GM12801 (cell line): ENCODE measurements around the gene SP1.

ENCODE experiments used
- TF ChIP-seq, protein P1 (sequence below): IDR thresholded peaks from one replicate; pipeline ENCODE4 v1.5.1; 2011; ENCODE audit warnings: control low read depth; ENCODE audit not compliant: insufficient read length; ENCODE audit errors: extremely low read depth

SP1 gene

DNA sequence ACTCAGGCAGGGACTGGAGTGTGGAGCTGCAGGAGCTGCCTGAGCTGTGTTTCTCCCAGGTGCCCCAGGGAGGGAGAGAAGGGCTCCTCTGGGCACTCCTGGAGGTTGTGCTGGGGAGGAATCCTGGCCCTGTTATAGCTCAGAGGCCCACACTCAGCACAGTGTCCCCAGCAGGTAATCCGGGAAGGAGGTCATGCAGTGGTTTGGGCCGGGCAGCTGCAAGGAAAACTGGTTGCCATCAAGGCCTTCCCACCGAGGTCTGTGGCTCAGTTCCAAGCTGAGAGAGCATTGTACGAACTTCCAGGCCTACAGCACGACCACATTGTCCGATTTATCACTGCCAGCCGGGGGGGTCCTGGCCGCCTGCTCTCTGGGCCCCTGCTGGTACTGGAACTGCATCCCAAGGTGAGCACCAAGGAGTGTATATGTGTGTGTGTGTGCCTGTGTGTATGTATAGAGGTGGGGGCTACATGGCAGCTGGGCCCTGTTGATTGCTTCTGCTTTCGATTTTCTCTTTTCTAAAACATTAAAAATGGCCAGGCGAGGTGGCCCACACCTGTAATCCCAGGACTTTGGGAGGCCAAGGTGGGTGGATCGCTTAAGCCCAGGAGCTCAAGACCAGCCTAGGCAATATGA is 45.7 kb downstream of the SP1 start:
- TF ChIP-seq, protein P1, sequence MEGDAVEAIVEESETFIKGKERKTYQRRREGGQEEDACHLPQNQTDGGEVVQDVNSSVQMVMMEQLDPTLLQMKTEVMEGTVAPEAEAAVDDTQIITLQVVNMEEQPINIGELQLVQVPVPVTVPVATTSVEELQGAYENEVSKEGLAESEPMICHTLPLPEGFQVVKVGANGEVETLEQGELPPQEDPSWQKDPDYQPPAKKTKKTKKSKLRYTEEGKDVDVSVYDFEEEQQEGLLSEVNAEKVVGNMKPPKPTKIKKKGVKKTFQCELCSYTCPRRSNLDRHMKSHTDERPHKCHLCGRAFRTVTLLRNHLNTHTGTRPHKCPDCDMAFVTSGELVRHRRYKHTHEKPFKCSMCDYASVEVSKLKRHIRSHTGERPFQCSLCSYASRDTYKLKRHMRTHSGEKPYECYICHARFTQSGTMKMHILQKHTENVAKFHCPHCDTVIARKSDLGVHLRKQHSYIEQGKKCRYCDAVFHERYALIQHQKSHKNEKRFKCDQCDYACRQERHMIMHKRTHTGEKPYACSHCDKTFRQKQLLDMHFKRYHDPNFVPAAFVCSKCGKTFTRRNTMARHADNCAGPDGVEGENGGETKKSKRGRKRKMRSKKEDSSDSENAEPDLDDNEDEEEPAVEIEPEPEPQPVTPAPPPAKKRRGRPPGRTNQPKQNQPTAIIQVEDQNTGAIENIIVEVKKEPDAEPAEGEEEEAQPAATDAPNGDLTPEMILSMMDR = no peak

DNA sequence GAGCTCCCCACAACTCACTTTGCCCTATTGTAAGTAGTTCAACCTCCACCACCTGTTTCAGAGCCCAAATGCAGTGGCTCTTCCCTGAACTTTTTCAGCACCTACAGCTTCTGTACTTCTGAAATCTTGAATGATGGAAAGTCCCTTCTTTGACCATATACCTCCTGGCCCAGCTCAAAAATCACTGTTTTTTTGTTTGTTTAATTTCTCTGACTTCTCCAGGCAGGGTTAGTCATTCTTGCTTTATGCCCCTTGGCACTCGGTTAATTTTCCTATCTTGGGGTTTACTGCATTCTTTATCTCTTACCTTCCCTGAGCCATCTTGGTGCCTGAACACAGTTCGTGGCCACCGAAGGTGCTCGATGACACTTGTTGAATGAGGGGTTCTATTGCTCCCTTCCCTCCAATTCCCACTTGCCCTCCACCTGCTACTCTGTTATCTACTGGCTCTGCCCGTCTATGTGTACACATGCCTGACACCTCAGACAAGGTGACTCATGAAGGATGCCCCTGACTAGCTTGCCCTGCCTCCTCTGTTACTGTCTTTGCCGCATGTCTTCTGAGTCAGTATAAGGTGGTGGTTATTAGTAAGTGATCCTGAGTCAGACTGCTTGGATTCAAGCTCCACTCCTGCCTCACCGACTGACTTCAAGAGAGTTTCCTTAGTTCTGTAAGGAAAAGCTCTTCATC is 48.1 kb downstream of the SP1 start:
- TF ChIP-seq, protein P1 = no peak

DNA sequence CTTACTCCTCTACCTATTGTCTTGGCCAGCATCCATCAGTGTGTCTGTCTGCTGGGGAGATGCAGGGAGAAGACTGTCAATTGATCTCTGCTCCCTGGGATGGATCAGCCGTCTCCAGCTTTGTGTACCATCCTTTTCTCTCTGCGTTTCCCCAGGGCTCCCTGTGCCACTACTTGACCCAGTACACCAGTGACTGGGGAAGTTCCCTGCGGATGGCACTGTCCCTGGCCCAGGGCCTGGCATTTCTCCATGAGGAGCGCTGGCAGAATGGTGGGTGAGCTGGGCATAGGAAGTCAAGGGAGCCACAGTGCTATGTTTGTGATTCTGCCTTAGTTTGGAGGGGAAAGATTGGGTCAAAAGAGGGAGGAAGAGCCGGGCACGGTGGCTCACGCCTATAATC is 48.8 kb downstream of the SP1 start:
- TF ChIP-seq, protein P1 = no peak

DNA sequence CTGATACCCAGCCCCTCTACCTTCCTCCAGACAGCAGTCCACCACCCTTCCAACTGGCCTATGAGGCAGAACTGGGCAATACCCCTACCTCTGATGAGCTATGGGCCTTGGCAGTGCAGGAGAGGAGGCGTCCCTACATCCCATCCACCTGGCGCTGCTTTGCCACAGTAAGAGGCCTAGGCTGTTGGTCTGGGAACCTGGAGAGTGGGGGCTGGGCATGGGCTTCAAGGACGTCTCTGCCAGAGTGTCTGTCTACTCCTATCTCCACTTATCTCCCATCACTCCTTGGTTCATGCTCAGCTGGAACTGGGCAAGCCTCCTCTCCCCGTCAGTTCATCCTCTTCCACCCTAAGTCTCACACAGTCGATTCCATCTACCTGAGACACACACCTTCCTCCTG is 50.1 kb downstream of the SP1 start:
- TF ChIP-seq, protein P1 = no peak

DNA sequence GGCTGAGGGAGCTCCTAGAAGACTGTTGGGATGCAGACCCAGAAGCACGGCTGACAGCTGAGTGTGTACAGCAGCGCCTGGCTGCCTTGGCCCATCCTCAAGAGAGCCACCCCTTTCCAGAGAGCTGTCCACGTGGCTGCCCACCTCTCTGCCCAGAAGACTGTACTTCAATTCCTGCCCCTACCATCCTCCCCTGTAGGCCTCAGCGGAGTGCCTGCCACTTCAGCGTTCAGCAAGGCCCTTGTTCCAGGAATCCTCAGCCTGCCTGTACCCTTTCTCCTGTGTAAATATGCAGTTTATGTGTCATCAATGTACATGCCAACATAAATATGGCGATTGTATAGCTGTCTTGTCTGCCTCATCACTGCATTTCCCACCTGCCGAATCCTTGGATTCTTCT is 51.2 kb downstream of the SP1 start:
- TF ChIP-seq, protein P1 = no peak

DNA sequence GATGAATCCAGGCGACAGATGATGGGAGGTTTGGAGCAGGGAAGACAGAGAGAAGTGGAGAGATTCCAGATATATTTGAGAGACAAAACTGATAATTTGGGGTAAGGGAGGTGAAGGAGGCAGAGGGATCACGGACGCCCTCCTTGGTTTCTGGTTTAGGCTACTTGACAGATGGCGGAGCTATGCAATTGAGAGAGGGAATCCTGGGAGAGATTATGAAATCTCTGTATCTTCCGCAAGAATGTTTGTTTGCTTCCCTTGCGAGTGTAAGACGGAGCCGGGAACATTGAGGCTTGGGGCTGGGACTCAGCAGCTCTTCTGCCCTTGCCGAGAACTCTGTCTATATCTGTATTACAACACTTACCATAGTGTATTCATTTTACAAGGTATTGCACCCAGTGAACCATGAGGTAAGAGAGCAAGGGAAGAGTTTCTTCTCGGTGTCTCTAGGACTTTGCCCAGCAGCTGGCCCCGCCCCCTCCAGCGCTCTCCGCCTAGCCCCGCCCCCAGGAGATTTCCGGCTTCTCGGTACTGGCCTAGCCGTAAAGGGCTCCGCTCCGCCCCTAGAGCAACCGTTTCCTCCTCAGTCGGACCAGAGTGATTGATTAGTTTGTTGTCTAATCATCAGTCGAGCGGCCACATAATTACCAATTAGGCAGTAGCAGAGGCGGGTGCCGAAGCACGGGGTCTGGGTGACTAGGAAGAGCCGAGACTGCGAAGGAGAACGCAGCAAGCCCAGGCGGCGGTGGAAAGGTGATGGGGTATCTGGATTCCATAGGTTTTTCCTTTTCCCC is 61.3 kb downstream of the SP1 start, which contains the start of gene PRR13:
PRR13 (plus strand) TSS at position 695 of the 794 bp plus-strand sequence. CDS start 981 bp downstream, outside the sequence.
- TF ChIP-seq, protein P1 = no peak

DNA sequence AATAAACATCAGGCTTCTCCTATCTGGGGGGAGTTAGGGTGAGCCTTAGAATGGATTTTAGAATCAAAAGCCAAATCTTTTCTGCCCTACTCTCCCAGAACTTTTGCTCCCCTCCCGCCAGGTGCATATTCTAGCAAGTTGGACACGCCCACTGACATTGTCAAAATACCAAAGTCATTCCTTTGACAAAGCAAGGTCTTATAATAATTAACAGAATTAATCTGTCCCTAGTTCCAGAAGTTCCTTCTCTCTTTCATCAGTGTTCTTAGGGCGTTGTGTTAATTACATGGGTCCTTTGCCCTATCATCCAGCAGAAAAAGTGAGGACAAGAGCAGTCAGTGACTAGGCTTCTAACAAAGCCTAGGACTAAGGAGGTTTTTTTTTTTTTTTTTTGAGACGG is 64.0 kb downstream of the SP1 start:
- TF ChIP-seq, protein P1 = no peak
